HL-60/S4 (cell line): ENCODE results near the gene KRT80.

Experiments
- in situ Hi-C: fragments of 300-500 bp; cut with MboI; formaldehyde crosslinking; loops from 2 replicates; pipeline ENCODE4 v1.14.3; 2022; ENCODE audit warnings: low sequenced_read_pairs

Gene KRT80

DNA sequence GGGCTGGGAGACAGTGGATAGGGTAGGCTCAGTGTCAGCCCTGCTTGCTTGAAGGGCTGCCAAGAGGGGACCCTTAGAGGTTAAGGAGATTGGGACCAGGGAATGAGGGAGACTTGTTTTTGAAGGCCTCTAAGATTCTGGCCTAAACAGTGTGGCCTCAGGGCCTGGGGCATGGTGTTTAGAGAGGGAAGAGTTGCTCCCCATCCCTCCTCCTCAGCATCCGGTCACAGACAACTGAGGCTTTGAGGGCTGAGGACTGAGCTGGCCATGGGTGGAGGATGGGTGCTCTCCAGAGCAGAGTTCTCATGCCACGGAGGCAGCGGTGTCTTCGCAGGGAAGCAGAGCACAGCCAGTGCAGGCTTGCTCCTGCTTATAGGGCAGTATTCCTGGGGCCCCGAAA lies 49.4 kb downstream of the KRT80 start:
- in situ Hi-C loops: loop anchor here (25.0 kb wide), 1 partner anchor 395 kb away; no protein-coding TSS in a partner anchor

DNA sequence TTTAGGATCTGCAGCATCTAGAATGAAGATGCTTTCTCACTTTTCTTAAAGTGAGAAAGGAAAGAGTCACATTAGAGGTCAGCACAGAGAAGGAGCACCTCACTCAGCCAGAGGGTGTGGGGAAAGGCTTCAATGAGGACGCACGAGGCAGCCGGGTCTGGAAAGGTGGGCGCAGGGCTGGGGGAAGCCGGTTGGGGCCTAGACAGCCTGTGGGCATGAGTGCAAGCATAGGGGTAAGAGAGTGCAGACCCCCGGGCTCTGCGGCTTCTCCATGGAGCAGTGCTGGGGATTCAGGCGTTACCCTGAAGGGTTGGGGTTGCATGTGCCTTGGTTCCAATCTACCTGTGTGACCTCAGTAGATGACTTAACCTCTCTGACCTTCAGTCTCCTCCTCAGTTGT lies 49.9 kb downstream of the KRT80 start:
- in situ Hi-C loops: loop anchor here (25.0 kb wide), 1 partner anchor 395 kb away; no protein-coding TSS in a partner anchor

DNA sequence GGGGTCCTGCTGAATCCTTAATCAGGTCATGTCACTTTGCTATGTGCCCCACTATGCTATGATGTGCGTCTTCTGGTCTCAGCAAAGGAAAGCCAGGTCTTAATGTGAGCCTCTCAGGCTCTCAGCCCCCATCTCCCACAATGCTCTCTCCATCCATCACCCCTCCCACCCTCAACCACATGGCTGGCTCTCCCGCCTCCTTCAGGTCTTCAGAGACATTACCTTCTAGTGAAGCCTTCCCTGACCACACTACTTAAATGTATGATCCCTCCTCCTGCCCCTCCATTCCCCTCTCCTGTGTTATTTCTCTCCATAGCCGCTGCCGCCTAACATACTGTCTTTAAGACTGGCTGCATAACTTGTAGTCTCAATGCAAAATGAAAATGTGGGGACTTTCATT lies 50.5 kb downstream of the KRT80 start:
- in situ Hi-C loops: loop anchor here (25.0 kb wide), 1 partner anchor 396 kb away; no protein-coding TSS in a partner anchor

DNA sequence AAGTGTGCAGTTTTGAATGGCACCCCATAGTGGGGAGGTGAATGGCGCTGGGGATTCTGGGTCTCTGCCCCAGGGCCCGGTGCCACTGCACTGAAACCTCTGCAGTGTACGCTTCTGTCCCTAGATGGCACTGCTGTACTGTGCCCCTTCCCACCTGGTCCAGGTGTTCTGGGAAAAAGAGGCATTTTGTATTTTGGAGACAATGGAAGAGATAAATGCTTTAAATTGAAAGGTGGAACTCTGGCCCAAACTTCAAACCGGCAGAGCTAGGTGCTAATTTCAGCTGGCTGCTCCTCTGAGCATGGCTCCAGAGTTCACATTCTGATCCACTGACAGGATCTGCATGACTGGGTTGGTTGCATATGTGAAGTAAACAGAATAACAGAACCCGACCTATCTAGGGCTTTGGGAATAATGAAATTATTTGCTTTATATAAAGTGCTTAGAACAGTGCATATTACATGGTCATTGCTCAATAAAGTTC lies 52.2 kb downstream of the KRT80 start:
- in situ Hi-C loops: loop anchor here (25.0 kb wide), 1 partner anchor 398 kb away; no protein-coding TSS in a partner anchor

DNA sequence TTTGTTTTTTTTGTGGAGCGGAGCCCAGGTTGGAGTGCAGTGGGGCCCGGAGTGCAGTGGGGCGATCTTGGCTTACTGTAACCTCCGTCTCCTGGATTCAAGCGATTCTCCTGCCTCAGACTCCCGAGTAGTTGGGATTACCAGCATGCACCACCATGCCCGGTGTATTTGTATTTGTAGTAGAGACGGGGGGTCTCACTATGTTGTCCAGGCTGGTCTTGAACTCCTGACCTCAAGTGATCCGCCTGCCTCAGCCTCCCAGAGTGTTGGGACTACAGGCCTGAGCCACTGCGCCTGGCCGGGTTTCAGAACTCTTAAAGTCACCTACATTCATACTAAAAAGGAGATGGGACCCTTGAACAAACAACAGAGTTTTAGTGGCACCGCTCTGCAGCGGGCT lies 52.7 kb downstream of the KRT80 start:
- in situ Hi-C loops: loop anchor here (25.0 kb wide), 1 partner anchor 398 kb away; no protein-coding TSS in a partner anchor

DNA sequence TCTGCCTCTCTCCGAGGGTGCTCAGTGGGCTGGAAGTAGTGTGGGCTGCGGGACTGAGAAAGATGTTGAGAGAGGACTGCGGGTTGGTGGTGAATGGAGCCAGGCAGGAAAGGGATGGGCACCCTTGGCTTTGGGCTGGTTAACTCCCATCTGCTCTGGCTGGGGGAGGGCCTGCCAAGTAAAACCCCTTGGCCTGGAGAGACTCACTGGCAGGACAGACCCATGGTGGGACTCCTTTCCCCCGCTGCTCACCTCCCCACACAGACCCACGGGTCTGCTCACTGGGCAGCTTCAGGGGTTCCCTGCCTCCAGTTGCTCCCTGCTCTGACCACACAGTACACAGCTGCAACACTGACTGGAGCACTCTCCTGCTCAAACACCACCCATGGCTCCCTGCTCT lies 54.1 kb downstream of the KRT80 start:
- in situ Hi-C loops: loop anchor here (25.0 kb wide), 1 partner anchor 400 kb away; no protein-coding TSS in a partner anchor

DNA sequence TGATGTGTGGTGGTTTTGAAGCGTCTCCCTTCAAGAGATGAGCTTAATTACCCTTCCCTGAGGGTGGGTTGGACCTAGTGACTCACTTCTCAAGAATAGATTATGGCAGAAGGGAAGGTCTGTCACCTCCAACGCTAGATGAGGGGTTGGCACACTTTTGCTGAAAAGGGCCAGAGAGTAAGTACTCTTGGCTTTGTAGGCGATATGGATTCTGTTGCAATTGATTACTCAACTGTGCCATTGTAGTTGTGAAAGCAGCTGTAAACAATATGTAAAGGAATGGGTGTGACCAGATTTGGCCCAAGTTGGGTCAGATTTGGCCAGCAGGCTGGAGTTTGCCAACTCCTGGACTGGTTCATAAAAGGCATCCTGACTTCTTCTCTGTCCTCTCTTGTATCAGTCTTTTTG lies 59.1 kb downstream of the KRT80 start:
- in situ Hi-C loops: loop anchor here (25.0 kb wide), 1 partner anchor 405 kb away; no protein-coding TSS in a partner anchor

DNA sequence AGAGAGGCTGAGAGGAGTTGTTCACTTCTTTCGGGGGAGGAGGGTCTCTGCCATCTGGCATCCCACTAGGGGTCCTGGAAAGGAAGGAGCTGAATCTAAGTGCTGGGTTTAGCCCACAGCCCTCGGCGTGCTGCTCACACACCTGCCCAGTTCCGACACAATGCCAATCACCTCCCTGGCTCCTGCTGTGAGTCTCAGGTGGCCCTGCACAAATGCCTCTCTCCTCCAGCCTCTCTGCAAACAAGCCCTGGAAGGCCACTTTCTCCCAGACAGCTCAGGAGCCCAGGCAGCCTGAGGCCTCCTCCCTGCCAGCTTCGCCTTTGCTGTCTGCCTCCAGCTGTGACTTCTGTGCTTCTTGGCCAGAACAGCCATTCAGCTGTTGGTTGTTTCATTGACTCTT lies 61.1 kb downstream of the KRT80 start:
- in situ Hi-C loops: loop anchor here (25.0 kb wide), 1 partner anchor 407 kb away; no protein-coding TSS in a partner anchor

DNA sequence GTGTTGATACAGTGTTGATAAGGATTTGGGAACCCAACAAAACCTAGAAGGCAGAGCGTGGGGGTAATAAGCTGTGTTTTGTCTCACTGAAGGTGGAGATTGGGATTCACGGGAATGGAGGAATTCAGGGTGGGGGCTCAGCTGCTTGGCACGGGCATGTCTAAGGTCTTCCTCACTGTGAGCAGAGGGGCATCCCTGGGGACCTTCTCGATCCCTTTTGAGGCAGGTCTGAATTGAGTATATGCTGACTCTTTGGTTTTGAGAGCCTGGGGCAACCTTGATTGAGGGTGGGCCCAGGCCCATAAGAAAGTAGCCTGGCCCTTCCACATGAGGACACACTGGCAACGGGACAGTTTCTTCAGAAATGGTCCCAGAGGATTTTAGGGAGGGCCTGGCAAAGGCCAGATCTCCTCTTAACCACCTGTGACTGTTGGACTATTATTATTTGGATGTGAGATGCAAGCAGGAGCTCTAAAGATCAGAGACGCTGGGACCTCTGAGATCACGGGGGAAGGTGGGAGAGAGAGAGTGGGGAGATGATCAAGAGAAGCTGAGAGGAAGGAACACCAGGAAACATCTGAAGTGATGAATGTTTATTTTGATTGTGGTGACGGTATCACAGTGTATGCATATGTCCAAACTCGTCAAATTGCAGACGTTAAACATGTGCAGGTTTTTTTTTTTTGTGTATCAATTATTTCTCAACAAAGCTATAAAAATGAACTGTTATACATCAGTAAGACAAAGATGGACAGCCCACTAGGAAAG lies 63.9 kb downstream of the KRT80 start:
- in situ Hi-C loops: loop anchor here (25.0 kb wide), 1 partner anchor 409 kb away; no protein-coding TSS in a partner anchor

DNA sequence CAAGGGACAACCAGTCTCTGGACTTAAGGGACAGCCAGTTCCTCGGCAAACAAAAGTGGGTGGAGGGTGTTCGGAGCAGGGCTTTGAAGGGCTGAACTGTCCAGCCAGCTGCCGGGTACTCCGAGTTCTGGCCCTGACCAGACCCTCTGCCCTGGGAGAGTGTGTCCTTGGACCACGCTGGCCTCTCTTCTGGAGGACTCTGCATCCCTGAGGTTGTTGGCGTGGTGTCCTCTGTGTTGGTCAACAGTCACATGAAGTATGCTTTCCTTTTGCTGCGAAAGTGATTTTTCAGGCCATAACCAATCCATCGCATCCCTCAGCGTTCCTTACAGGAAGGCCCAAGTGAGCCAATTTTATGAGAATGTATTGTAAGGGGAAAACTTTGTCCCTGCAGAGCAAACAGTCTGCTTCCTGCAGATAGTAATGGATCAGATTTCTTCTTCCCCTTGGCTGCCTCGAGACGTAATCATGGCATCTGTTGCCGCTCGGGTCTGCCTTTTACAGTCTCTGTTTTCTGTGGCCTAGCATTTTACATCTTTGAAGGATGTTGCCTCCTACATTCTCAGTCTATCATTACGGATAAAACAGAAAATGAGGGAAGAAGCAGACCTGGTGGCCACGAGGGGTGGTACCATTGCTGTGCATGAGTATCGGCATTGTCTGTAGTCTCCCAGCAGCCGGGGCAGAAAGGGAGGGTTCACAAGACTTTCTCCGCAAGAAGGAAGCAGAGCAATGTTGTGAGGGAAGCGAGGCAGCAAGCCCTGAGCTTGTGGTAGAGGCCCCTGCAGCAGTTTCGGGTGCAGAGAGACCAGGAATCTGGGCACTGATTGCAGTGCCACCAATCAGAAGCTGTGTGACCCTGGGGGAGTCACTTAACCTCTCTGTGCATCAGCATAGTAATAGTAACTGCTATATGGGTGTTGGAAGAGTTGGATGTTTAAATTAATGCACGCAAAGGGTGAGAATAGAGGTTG lies 64.9 kb downstream of the KRT80 start:
- in situ Hi-C loops: loop anchor here (25.0 kb wide), 1 partner anchor 410 kb away; no protein-coding TSS in a partner anchor

DNA sequence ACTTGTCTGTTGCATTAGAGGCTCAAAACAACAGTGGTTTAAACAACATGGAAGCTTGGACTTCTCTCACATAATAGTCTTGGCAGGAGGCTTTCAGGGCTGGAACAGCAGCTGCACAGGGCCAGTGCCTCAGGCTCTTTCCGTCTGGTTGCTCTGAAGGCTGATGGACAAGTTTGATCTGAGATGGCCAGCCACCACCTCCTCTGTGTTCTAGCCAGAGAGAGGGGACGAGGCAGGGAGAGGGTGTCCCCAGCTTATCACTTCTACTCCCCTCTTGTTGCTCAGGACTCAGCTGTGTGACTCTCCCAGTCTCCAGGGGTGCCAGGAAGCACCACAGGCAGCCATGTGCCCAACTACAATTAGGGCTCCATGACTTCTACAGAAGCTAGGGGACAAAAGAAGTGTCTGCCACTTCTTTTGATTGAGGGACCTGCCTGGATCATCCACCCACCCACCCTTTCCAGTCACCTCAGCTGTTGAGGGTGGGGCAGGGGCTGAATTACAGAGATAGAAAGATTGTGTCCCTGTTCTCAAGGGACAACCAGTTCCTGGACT lies 65.7 kb downstream of the KRT80 start:
- in situ Hi-C loops: loop anchor here (25.0 kb wide), 1 partner anchor 411 kb away; no protein-coding TSS in a partner anchor

DNA sequence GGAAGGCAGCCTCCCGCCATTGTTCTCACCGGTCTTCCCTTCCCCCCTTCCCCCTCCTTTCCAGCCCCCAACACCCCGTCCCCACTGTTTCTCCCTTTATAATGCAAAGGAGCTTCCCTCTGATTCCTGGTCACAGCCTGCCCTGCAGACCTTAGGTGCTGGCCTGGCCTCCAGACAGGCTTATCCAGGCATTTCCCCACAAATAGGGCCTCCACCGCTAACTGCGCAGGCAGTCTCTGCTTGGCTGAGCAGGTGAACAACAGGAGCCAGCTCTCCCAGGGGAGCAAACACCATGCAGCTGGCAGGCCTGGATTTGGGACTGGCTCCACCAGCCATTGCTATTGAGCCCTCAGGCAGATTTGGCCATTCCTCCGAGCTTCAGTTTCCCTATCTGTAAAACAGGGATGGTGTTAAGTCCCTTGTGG lies 66.3 kb downstream of the KRT80 start:
- in situ Hi-C loops: loop anchor here (25.0 kb wide), 1 partner anchor 412 kb away; no protein-coding TSS in a partner anchor

DNA sequence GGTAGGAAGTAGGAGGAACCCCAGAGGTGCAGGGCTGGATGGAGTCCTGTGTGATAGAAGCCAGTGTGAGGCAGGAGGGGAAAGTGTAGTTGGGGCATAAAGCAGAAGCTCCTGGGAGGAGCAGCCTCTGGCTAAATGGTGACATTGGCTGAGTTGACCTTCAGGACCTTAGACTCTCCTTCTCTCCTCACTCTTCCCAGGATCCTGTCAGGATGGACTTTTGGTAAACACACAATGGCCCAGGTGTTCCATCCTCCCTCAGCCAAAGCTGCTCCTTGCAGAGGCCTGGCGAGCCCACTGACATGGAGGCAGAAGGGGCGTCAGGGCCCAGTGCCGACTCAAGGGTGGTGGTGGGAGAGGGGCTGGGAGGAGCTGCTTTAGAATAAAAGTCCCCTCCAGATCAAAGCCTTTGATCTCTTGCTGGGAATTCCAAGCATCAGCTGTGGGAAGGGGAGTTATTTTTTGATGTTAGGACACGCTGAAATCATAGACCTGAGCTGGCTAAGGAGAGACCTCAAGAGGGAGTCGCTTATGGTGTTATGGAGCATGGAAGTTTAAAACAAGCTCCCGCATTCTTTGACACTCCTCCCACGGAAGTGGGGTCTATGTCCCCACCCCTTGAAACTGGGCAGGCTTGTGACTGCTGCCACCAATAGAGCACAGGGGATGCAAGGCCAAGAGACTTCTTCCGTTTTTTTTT lies 68.2 kb downstream of the KRT80 start:
- in situ Hi-C loops: no loop called here

DNA sequence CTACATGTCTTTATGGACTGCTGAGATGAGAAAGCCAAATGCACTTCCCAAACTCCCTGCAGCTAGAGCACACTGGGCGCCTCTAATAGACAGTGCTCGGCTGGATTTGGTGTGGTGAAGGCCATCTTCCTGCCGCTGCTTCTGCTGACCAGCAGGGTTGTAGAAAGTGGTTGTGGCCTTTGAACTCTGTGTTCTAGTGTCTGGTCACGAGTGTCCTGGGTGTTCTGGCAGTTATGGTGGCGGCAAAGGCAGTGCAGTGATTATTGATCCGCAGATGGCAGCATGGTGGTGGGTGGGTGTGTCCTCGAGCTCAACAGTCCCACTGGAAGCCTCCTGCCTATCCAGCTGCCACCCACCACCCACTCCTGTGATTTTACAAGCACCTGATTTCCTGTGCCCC lies 68.9 kb downstream of the KRT80 start:
- in situ Hi-C loops: no loop called here

DNA sequence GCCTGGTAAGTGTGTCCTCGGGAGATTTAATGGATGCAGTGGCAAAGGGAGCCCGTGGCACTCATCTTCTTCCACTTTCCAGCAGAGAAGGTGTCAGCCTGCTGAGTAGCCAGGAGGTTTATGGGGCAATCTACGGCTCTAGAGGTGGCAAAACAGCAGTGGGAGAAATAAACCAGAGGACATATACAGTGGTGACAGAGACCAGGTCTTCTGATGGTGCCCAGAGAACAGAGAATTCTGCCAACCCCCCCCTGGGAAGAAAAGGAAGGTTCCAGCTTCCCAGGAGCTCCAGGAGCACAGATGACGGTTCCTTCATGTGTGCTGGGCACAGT lies 69.3 kb downstream of the KRT80 start:
- in situ Hi-C loops: no loop called here

DNA sequence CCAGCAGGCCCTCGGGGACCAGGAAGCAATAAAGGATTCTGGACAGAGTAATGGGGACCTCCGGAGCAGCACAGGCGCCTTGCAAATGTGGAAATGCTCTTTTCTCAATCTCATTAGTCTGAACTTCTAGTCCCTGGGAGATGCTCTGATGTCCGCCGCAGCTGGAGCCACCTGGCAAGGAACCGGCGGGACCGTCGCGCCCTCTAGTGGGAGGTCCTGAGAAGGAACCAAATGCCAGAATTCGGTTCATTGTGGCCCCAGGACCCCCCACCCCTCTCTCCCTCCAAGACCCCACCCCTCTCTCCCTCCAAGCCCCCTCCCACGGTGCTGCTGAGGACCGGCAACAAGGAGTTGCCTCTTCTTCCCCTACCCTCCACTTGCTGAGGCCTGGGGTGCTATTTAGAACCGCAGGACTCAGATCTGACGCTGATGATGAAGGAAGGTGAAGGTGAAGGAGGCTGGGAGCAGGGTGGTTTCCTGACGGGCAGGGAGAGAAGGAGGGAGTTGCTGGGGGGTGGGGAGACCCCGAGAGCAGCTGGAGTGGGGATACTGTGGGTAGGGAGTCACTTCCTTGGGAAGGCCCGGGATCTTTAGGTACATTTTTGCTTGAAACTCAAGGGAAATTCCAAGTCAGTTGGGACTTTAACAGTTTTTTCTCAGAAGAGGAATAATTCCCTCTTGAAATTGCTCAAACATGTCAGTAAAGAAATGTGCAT lies 69.8 kb downstream of the KRT80 start:
- in situ Hi-C loops: no loop called here

DNA sequence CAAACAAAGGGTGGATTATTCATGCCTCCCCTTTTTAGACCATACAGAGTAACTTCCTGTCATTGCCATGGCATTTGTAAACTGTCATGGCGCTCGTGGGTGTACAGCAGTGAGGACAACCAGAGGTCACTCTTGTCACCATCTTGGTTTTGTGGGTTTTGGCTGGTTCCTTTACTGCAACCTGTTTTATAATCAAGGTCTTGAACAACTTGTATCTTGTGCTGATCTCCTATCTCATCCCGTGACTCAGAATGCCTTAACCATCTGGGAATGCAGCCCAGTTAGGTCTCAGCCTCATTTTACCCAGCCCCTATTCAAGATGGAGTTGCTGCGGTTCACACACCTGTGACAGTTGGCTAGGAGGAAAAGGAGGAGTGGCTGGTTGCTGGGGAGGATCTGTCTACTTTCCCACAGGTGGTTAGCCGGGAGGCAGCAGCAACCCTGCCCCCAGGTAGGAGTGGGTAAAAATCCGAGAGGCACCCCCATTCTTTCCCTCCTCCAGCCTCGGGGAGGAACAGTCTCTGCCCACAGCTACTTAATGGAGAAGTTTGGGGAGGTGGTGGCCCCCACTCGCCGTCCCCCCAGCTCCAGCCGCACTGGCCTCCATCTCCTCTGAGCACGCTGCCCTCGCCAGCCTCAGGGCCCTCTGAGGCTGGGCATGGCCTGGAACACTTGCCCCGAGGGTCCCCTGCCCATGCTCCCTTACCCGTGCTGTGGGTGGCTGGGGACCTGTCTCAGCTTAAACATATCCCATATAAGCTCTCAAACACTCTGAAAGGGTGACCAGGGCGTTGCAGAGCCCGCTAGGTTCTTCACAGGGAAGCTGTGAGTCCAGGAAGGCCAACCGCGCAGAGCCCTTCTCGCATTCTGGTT lies 70.6 kb downstream of the KRT80 start:
- in situ Hi-C loops: no loop called here
